SHP77 (cell line): ENCODE measurements around the gene MED15.

Experiments used
- DNase-seq, 2 experiments: peaks; one replicate each; lab custom pipeline; 2025; lab: John Stamatoyannopoulos, UW

MED15 gene

DNA sequence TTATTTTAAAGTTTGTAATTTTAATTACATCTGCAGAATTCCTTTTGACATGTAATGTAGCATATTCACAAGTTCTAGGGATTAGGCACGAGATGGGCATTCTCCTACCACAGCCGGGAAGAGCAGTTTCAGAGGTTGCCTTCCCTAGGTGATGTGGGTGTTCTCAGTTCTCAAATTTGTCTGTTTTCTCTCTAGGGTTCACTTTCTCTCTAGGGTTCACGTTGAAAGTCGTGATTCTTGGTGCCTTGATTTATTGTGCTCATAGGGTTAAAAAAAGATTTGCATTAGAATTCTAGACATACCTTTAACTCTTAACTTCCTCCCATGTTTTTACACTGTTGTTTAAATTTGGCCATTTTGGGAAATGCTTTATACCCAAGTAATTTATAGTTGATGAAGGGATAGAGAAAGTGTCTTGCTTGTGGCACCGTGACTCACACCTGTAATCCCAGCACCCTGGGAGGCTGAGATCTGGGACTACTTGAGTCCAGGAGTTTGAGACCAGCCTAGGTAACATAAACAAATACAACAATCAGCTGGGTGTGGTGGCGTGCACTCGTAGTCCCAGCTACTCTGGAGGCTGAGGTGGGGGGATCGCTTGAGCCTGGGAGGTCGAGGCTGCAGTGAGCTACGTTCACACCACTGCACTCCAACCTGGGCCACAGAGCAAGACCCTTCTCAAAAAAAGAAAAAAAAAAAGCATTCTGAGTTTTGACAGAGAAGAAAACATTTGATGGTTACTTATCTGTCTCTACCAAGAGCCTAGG lies 3.6 kb downstream of the MED15 start:
- DNase-seq, result no peak

DNA sequence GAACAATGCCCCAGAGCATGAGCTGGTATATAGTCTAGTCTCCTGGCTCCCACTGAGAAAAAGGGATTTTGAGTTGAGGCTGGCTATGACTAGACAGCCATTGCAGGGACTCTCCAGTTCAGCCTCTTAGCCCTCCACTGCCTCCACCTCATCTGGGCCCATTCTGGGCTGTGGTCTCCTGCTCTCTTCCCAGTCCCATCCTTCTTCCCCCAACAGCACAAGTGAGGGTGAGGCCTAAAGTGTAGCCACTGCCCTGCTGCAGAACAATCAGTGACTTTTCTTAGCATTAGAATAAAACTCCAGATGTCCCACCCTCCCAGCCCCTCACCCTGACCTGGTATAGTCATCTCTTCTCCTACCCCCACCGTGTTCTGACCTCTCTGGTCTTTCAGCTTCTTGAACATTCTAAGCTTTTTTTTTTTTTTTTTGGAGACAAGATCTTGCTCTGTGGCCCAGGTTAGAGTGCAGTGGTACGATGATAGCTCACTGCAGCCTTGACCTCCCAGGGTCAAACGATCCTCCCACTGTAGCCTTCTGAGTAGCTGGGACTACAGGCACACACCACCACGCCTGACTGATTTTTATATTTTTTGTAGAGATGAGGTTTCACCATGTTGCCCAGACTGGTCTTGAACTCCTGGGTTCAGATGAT lies 4.3 kb downstream of the MED15 start:
- DNase-seq, result no peak

GRCh38 chr22:20514658-20515406 lies 7.4 kb downstream of the MED15 start:
- no peak for DNase-seq

GRCh38 chr22:20516399-20516798 lies 9.0 kb downstream of the MED15 start:
- no peak for DNase-seq

DNA sequence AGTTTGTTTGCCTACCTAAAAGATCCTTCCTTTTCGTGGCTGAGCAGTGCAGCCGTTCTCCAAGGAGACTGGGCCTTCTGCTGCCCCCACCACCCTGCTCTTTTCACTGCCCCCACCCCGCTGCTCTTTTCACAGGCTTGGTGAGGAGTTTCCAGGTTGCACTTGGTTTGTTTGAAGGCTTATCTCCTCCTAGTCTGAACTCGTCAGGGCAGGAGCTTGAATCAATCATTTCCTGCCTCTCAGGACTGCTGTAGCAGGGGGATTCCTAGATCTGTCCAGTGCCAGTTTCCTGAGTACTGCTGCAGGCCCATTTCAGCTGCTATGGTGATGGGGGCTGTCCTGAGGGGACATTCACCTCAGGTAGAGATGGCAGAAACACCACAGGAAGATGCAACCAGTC lies 10.0 kb downstream of the MED15 start:
- no peak for DNase-seq

- DNase-seq, result peak in 1 of 2 experiments; percentile 22
Measured at GRCh38 chr22:20517841-20518592, 10.6 kb downstream of the MED15 start.

DNA sequence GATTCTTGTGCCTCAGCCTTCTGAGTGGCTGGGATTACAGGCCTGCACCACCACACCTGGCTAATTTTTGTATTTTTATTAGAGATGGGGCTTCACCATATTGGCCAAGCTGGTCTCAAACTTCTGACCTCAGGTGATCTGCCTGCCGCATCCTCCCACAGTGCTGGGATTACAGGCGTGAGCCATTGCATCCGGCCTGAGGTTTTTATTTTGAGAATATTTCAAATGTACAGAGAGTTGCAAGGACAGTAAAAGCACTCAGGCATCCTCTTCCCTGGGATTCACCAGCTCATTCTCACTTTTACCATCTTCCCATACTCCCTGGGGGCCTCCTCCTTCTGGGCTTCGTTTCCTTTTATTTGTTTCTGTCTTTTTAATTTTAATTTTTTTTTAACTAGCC lies 12.1 kb downstream of the MED15 start:
- DNase-seq, result no peak

DNA sequence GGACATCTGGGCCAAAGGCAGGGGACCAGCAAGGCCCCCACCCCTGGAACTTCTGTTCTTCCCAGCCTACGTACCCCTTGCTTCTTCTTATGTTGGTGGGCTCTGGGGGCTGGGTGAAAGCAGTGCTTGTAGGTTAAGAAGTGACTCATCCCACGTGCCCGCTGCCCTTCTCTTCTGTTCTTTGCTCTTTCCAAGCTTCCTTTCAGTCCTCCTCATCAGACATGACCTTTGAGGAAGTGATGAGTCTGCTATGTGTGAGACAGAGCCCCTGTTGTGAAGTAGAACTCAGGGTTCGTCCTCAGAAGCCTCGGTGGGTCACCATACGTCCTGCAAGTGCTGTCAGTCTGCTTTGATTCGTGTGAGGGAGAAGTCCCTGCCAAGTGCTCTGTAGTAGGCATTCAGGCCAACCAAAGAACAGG lies 12.7 kb downstream of the MED15 start:
- no peak for DNase-seq

- DNase-seq, result no peak
Measured at GRCh38 chr22:20522134-20523004, 15.0 kb downstream of the MED15 start.

- DNase-seq, result no peak
Measured at GRCh38 chr22:20523086-20523983, 15.9 kb downstream of the MED15 start.

GRCh38 chr22:20524004-20524481 lies 16.6 kb downstream of the MED15 start:
- peak; percentile 74 to 79 for DNase-seq

GRCh38 chr22:20525048-20525447 lies 17.6 kb downstream of the MED15 start:
- no peak for DNase-seq

- DNase-seq, result no peak
Measured at GRCh38 chr22:20526305-20526627, 18.9 kb downstream of the MED15 start.

DNA sequence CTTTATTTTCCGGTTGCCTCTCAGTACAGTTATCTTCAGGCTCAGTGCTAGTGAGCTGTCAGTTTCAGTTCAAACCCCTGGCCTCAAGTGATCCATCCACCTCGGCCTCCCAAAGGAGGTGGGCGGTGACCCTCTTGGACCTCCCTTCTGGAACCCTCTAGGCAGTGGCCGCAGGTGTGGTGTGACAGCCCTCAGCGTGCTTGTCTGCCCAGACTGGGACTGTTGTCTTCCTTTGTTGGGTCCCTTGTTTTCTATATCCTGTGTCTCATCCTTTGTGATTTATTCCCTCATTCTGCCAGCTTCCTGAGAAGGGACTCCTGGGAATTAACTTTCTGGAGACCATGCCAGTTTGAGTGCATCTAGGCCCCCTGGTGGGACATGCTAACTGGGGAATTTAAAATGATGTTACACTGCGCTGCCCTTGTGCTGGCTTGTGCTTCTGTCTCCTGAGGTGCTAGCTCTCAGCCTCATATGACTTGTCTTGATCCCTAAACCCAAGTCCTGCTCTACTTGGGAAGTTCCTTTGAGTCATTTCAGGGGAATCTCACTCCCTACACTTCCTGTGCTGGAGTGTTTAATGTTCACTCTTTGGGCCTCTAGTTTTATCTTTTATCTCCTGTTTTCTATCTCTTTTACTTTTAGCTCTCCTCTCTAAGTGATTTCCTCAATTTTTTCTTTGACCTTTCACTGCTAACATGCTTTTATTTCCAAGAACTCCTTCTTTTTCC lies 19.4 kb downstream of the MED15 start:
- no peak for DNase-seq

GRCh38 chr22:20528405-20528978 lies 21.1 kb downstream of the MED15 start:
- no peak for DNase-seq

DNA sequence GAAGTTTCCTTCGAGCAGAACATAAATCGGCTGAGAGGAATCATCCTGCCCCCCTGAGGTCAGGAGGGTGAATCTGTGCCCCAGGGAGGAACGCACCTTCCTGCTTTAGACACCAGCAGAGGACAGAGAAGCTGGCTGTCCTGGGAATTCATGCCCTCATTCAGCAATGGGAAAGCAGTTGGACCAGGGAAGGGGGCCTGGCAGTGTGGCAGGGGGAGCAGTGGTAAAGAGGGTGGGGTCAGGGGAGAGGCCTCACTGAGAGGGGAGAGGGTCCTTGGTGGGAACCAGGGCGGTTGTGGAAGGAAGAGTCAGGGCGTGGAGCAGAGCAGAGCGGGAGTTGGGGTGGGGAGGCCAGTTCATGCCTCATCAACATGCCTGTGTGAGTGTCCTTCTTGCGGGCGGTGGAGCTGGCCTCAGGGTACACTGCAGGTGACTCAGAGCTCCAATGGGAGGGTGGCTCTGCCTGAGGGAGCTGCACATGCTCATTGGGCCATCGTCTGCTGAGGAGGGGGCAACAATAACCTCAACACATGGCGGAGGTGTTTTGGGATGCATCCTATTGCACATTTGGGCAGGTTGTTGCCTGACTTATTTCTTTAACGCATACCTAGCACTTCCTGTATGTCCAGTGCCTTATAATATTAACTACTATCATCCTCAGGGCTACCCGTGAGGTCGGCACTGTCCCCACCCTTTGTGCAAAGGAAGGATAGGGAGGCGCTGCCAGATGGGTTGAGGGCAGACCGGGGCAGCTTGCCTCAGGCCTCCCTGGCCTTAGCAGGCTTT lies 23.2 kb downstream of the MED15 start:
- no peak for DNase-seq

DNA sequence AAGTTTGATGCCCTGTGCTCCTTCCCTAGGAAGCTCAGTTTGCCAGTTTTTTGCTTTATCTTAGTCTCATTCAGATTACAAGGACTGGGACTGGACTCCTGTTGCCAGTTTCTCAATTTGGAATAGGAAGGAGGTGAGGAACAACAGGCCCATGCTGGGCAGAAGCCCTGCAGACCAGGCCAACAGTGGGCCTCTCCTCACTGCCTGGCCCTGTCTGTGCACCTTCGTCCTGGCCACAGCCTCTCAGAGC lies 23.7 kb downstream of the MED15 start:
- DNase-seq, result no peak

DNA sequence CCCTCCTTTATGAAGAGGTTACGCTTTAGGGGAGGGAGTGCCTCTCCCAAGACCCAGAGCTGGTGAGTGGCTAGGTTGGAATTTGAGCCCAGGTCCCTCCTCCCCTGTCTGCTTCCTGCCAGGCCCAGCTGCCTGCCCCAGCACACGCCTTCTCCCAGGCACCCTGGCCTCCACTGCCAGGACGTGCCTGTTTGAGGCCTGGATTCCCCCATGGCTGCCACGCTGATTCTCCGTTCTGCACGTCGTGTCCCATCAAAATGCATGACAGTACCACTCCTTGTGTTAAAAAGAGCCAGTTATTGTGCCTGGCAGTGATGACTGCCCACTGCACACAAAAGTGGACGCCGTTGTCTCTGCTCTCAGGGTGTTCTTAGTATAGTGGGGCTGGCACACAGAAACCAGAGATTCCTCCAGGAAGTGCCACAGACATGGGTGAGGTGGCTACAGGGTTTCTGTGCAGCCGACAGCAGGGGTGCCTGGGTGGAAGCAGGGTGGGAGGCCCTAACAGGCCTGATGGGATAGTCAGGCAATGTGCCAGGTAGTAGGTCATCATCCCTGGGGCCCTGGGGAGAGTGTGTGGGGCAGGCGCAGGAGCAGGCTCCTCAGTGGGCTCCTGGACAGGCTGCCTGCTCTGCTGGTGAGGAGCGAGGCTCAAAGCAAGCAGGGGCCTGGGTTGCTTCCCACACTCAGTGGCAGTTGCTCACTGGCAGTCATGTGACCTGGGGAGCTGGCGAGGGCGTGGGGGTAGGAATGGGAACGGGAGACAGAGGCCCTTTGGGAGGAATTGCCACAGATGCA lies 24.2 kb downstream of the MED15 start:
- peak in 1 of 2 experiments; percentile 41 for DNase-seq
